ENCODE data around the gene SAXO2.
"Not testable (repeated sequence)": the region's sequence is repeated elsewhere in the genome, so short reads cannot be mapped to it uniquely, and the experiment has no call there.

SAXO2 gene

GRCh38 chr15:82262422-82263026 is at the start of gene SAXO2, which contains the start of gene EFL1:
Gene SAXO2, plus strand, starts transcription at chr15:82262818. Its CDS starts 62 bp downstream, at chr15:82262880.
Gene EFL1, minus strand, starts transcription at chr15:82262734. Its CDS starts 956 bp downstream, at chr15:82261778.
- DNase-seq: peak; percentile 90 to 93

GRCh38 chr15:82216092-82216491 is 46.5 kb upstream of the SAXO2 start:
- not testable (repeated sequence) for DNase-seq

GRCh38 chr15:82221535-82221934 is 41.1 kb upstream of the SAXO2 start:
- peak in 1 of 2 experiments; percentile 14 for DNase-seq

- no peak for DNase-seq
These were observed 33.9 kb upstream of the SAXO2 start for GRCh38 chr15:82228750-82229149.

GRCh38 chr15:82231233-82231632 is 31.4 kb upstream of the SAXO2 start:
- DNase-seq: no peak

GRCh38 chr15:82231842-82232241 is 30.8 kb upstream of the SAXO2 start:
- DNase-seq: no peak

- not testable (repeated sequence) for DNase-seq
These were observed 24.6 kb upstream of the SAXO2 start for GRCh38 chr15:82237944-82238534.

GRCh38 chr15:82239685-82240391 is 22.8 kb upstream of the SAXO2 start:
- DNase-seq: no peak

GRCh38 chr15:82241836-82242499 is 20.6 kb upstream of the SAXO2 start:
- not testable (repeated sequence) for DNase-seq

- DNase-seq: not testable (repeated sequence)
These were observed 19.0 kb upstream of the SAXO2 start for GRCh38 chr15:82243644-82244043.

- not testable (repeated sequence) for DNase-seq
These were observed 16.7 kb upstream of the SAXO2 start for GRCh38 chr15:82245956-82246355.

- not testable (repeated sequence) for DNase-seq
These were observed 14.4 kb upstream of the SAXO2 start for GRCh38 chr15:82248261-82248660.

- DNase-seq: peak; percentile 15
These were observed 824 bp upstream of the SAXO2 start for GRCh38 chr15:82261566-82262421.

GRCh38 chr15:82263350-82263749 is 732 bp downstream of the SAXO2 start:
- DNase-seq: no peak

- DNase-seq: not testable (repeated sequence)
These were observed 4.5 kb downstream of the SAXO2 start for GRCh38 chr15:82267137-82267536.

- not testable (repeated sequence) for DNase-seq
These were observed 5.8 kb downstream of the SAXO2 start for GRCh38 chr15:82268454-82268853.

GRCh38 chr15:82272154-82272553 is 9.5 kb downstream of the SAXO2 start:
- DNase-seq: no peak

- DNase-seq: no peak
These were observed 12.8 kb downstream of the SAXO2 start for GRCh38 chr15:82275410-82275809.

GRCh38 chr15:82281276-82281675 is 18.7 kb downstream of the SAXO2 start:
- DNase-seq: not testable (repeated sequence)

GRCh38 chr15:82282386-82282785 is 19.8 kb downstream of the SAXO2 start:
- DNase-seq: not testable (repeated sequence)

GRCh38 chr15:82284381-82284780 is 21.8 kb downstream of the SAXO2 start:
- not testable (repeated sequence) for DNase-seq

- not testable (repeated sequence) for DNase-seq
These were observed 23.9 kb downstream of the SAXO2 start for GRCh38 chr15:82286475-82286874.

Data from stimulated activated CD4-positive, alpha-beta T cell treated with anti-CD3 and anti-CD28 coated beads, Interleukin-4, amount 100 ng/mL, for 4 hours (primary cell).